ENCODE data around the gene ZNF274. TPM values are rescaled to one million over a fixed set of nuclear protein-coding genes. Genes with fewer than 3 reads are reported as not detected.

Gene ZNF274
- total RNA-seq, 1 experiment from 2014 or later, result 28.7 TPM

DNA sequence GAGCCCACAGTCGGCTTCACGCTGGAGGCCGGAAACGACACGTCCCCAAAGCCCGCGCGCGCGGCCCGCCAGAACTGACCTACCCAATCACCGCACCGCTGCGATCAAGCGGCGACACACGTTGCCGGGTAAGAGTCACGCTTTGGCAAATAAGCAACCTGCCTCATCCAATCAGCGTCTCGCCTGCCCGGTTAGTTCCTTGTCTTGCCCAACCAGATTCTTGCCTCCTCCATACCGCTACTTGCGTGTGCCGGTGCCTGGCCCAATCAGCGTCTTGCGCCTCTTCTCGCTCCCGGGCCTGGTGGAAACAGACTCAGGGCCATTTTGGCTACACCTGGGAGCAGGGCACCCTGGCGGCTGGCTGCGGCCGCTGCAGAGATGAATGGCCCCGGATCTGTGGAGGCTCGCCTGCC, 34.2 kb downstream of the ZNF274 start:
- Histone ChIP-seq H3K23ac (ENCODE audit: insufficient read length, low read depth, low read length) (no peak overlapping the region), H2AK5ac (ENCODE audit: insufficient read length, low read length) (no peak overlapping the region), H3K9me3 (ENCODE audit: control insufficient read depth, low read depth, low read length) (peaks cover 12% of the 10 kb centered on the region), H4K91ac (ENCODE audit: insufficient read length, low read depth, low read length) (no peak overlapping the region), H3K56ac (ENCODE audit: insufficient read length, low read depth, low read length) (no peak overlapping the region), H3K4ac (ENCODE audit: low read depth, low read length) (no peak overlapping the region), H2BK15ac (ENCODE audit: low read depth, low read length) (no peak overlapping the region), H4K5ac (ENCODE audit: insufficient read length, low read depth, low read length) (no peak overlapping the region), H3K79me2 (ENCODE audit: insufficient read depth, low read length) (no peaks in the 10 kb centered on the region), H2AFZ (ENCODE audit: low read length) (no peak overlapping the region), H2BK12ac (ENCODE audit: insufficient read length, low read depth, low read length) (no peak overlapping the region), H4K8ac (replicated peaks; ENCODE audit: insufficient read length, low read depth, low read length) (no peak overlapping the region), H3T11ph (ENCODE audit: low read length) (no peak overlapping the region), H4K20me1 (ENCODE audit: control insufficient read depth, insufficient read depth, insufficient read length) (no peaks in the 10 kb centered on the region), H3K9ac (ENCODE audit: extremely low read depth, insufficient read length, low read length) (no peak overlapping the region), H3K14ac (ENCODE audit: insufficient read depth, low read length) (no peak overlapping the region), H3K79me1 (ENCODE audit: insufficient read depth, low read depth, low read length, poor library complexity, severe bottlenecking) (no peaks in the 10 kb centered on the region), H3K27me3 (ENCODE audit: insufficient read depth, low read length) (no peaks in the 10 kb centered on the region), H3K4me1 (ENCODE audit: insufficient read depth, low read length) (no peaks in the 10 kb centered on the region; the same call in 1 of the 2 replicates), H3K23me2 (ENCODE audit: insufficient read length, low read depth, low read length, poor library complexity, severe bottlenecking) (no peaks in the 10 kb centered on the region), H3K18ac (ENCODE audit: insufficient read length, low read depth, low read length) (no peak overlapping the region), H3K4me2 (ENCODE audit: insufficient read depth, insufficient read length, low read length) (no peak overlapping the region), H2BK120ac (ENCODE audit: low read depth, low read length, poor library complexity, severe bottlenecking) (no peak overlapping the region), H2BK5ac (ENCODE audit: insufficient read length, low read length) (no peak overlapping the region), H3K27ac (ENCODE audit: insufficient read length, low read depth, low read length) (no peak overlapping the region), H2BK20ac (ENCODE audit: low read depth, low read length, poor library complexity, severe bottlenecking) (no peak overlapping the region)
- no peak for TF ChIP-seq CTCF (conservative IDR thresholded peaks at IDR 0.05)
- Mint-ChIP-seq H3K36me3 (ENCODE audit: insufficient read depth in 1 of 3, low read depth in 3 of 3) (peaks cover 22 to 27% (median 23%) of the 10 kb centered on the region in 3 experiments), H3K27ac (no peak overlapping the region), H3K4me3 (no peak overlapping the region), H3K9me3 (peaks cover 47 to 67% of the 10 kb centered on the region in 2 experiments), H3K4me1 (no peaks in the 10 kb centered on the region), H3K27me3 (ENCODE audit: low read depth) (no peaks in the 10 kb centered on the region)
- peak; percentile 54 for DNase-seq
- WGBS (ENCODE audit: extremely low coverage, insufficient read length, low lambda C conversion rate), result no CpG with 5 or more reads among the region's 34 CpGs
